Natural killer cell (primary cell): Measurements from ENCODE around the gene DPY19L3. TPM values are rescaled to one million over a fixed set of nuclear protein-coding genes. Genes with fewer than 3 reads are reported as not detected.

ENCODE experiments used
- ATAC-seq, 3 donors: fragments of 150-1000 bp in 2 of 3; fragments of 200-7000 bp in 1 of 3; cut with Tn5 transposase; 1 replicate in 1 of 3; 2 replicates in 2 of 3; pipeline ENCODE4 v1.10.0; 2021; ENCODE audit warnings: mild to moderate bottlenecking in 2 of 3, moderate library complexity in 2 of 3
- DNase-seq, 2 donors: peaks; one replicate each; pipeline versions ENCODE4 v3.0.0 to v3.0.0-alpha.2; 2013 to 2021; ENCODE audit warnings: mixed read lengths in 1 of 2
- H3K27ac ChIP-seq: one replicate; pipeline ENCODE4 v1.5.1; 2013; ENCODE audit warnings: mild to moderate bottlenecking, low read length
- H3K27me3 ChIP-seq: one replicate; pipeline ENCODE4 v1.6.1; 2013; ENCODE audit warnings: low read length; ENCODE audit not compliant: control insufficient read depth, insufficient read depth
- H3K36me3 ChIP-seq: one replicate; pipeline ENCODE4 v1.6.1; 2013; ENCODE audit warnings: low read length; ENCODE audit not compliant: control insufficient read depth, insufficient read depth
- H3K4me1 ChIP-seq: one replicate; pipeline ENCODE4 v1.6.1; 2013; ENCODE audit warnings: low read length; ENCODE audit not compliant: control insufficient read depth, insufficient read depth
- H3K4me3 ChIP-seq: one replicate; pipeline ENCODE4 v1.5.1; 2013; ENCODE audit warnings: low read length
- H3K9me3 ChIP-seq: one replicate; pipeline ENCODE4 v1.6.1; 2013; ENCODE audit warnings: low read length; ENCODE audit not compliant: control insufficient read depth, insufficient read depth
- H3K27ac Mint-ChIP-seq, 2 donors: one replicate each; pipeline ENCODE4 v1.8.0; 2022; ENCODE audit warnings: mild to moderate bottlenecking in 2 of 2, mixed read lengths in 2 of 2, moderate library complexity in 1 of 2
- H3K27me3 Mint-ChIP-seq, 2 donors: one replicate each; pipeline ENCODE4 v1.8.0; 2022; ENCODE audit warnings: low read depth in 2 of 2, mixed read lengths in 2 of 2
- H3K36me3 Mint-ChIP-seq: one replicate; pipeline ENCODE4 v1.8.0; 2022; ENCODE audit warnings: mixed read lengths
- H3K4me1 Mint-ChIP-seq, 2 donors: one replicate each; pipeline ENCODE4 v1.8.0; 2022; ENCODE audit warnings: mixed read lengths in 2 of 2
- H3K4me3 Mint-ChIP-seq: one replicate; pipeline ENCODE4 v1.8.0; 2022; ENCODE audit warnings: mild to moderate bottlenecking, moderate library complexity, mixed read lengths
- H3K9me3 Mint-ChIP-seq, 2 donors: one replicate each; pipeline ENCODE4 v1.8.0; 2022; ENCODE audit warnings: mixed read lengths in 2 of 2
- WGBS: methylation state at CpG from one replicate; pipeline ENCODE4 v1.1.7; 2013; ENCODE audit warnings: missing lambda C conversion rate; ENCODE audit not compliant: insufficient coverage; 5-methylcytosine and 5-hydroxymethylcytosine counted together
- intact Hi-C: fragments of 100-400 bp; cut with micrococcal nuclease; formaldehyde crosslinking; loops from one replicate; pipeline ENCODE4 v1.14.2; 2022
- total RNA-seq, 4 donors: library from RNA; stranded (reverse); fragments of 120-200 nt in 1 of 4; gene quantifications; one replicate each; pipeline versions ENCODE4 v1.2.3 to v1.2.4, GENCODE V29; 2013 to 2022
- TF ChIP-seq, protein P1 (sequence below): fragments of 200-600 bp; IDR thresholded peaks from one replicate; pipeline ENCODE4 v1.8.0; 2022; ENCODE audit warnings: antibody characterized with exemption

The DPY19L3 gene
- total RNA-seq, 3 donors from 2014 or later (not counting 1 experiment from before 2014, with no cell fraction given), result 26.7 to 28.1 (median 27.6) TPM

- H3K36me3 ChIP-seq, result peaks cover 27% of the 10 kb centered on the region
- Mint-ChIP-seq H3K27me3 (no peaks in the 10 kb centered on the region), H3K4me1 (no peaks in the 10 kb centered on the region), H3K9me3 (no peaks in the 10 kb centered on the region), H3K36me3 (peaks cover 18% of the 10 kb centered on the region), H3K4me3 (no peak overlapping the region), H3K27ac (no peak overlapping the region)
- WGBS, result 98% methylated on average over 13 of the region's 13 CpGs
- DNase-seq (no peak), ATAC-seq (no peak)
- intact Hi-C loops, result no loop called here
- no peaks in the 10 kb centered on the region for H3K9me3 ChIP-seq
- H3K27ac ChIP-seq, result no peak overlapping the region
- H3K4me3 ChIP-seq, result no peak overlapping the region
- H3K27me3 ChIP-seq, result no peaks in the 10 kb centered on the region
- TF ChIP-seq, protein P1, sequence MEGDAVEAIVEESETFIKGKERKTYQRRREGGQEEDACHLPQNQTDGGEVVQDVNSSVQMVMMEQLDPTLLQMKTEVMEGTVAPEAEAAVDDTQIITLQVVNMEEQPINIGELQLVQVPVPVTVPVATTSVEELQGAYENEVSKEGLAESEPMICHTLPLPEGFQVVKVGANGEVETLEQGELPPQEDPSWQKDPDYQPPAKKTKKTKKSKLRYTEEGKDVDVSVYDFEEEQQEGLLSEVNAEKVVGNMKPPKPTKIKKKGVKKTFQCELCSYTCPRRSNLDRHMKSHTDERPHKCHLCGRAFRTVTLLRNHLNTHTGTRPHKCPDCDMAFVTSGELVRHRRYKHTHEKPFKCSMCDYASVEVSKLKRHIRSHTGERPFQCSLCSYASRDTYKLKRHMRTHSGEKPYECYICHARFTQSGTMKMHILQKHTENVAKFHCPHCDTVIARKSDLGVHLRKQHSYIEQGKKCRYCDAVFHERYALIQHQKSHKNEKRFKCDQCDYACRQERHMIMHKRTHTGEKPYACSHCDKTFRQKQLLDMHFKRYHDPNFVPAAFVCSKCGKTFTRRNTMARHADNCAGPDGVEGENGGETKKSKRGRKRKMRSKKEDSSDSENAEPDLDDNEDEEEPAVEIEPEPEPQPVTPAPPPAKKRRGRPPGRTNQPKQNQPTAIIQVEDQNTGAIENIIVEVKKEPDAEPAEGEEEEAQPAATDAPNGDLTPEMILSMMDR, result no peak
- no peaks in the 10 kb centered on the region for H3K4me1 ChIP-seq
Measured at GRCh38 chr19:32480321-32480720, 74.8 kb downstream of the DPY19L3 start.

GRCh38 chr19:32483574-32483973, 78.0 kb downstream of the DPY19L3 start:
- intact Hi-C loops, result no loop called here
- Mint-ChIP-seq H3K9me3 (no peaks in the 10 kb centered on the region), H3K36me3 (peaks cover 22% of the 10 kb centered on the region)

DNA sequence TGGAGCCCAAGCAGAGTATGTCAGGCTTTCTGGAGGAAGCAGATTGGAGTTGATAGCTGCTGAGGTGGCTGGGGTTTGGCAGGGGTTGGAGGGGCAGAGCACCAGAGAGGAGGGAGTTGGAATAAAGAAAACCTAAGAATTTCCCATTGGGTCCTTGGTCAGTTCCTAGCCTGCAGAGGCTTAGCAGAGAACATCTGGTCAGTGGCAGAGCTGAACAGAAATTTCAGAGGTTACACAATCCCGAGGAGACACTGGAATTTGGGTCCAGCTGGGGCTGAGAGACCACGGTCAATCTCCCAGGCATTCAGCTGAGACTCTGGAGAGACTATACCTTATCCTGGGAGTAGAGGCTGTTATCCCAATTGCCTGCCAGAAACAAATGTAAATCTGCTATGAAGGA, 84.4 kb downstream of the DPY19L3 start:
- H3K9me3 Mint-ChIP-seq, result no peaks in the 10 kb centered on the region
- no peak overlapping the region for H3K27ac ChIP-seq
- no peaks in the 10 kb centered on the region for H3K9me3 ChIP-seq
- no peaks in the 10 kb centered on the region for H3K27me3 Mint-ChIP-seq
- intact Hi-C loops, result no loop called here
- H3K27ac Mint-ChIP-seq, result no peak overlapping the region
- H3K4me3 ChIP-seq, result no peak overlapping the region
- peaks cover 10 to 18% of the 10 kb centered on the region in 2 donors for H3K4me1 Mint-ChIP-seq
- DNase-seq, result no peak
- TF ChIP-seq, protein P1, result no peak
- peaks cover 2% of the 10 kb centered on the region for H3K36me3 ChIP-seq
- 87% methylated on average over 2 of the region's 2 CpGs for WGBS
- no peaks in the 10 kb centered on the region for H3K27me3 ChIP-seq
- ATAC-seq, result no peak
- H3K4me1 ChIP-seq, result no peaks in the 10 kb centered on the region
- H3K36me3 Mint-ChIP-seq, result peaks cover 10% of the 10 kb centered on the region
- no peak overlapping the region for H3K4me3 Mint-ChIP-seq

More at GRCh38 chr19:32483574-32483973, 78.0 kb downstream of the DPY19L3 start:
- DNase-seq (no peak), ATAC-seq (no peak)
- Mint-ChIP-seq H3K27me3 (no peaks in the 10 kb centered on the region), H3K4me3 (no peak overlapping the region), H3K27ac (no peak overlapping the region), H3K4me1 (no peaks in the 10 kb centered on the region)
- H3K4me1 ChIP-seq, result no peaks in the 10 kb centered on the region
- no peak overlapping the region for H3K4me3 ChIP-seq
- H3K36me3 ChIP-seq, result peaks cover 25% of the 10 kb centered on the region
- 84% methylated on average over 4 of the region's 4 CpGs for WGBS
- TF ChIP-seq, protein P1, result no peak
- no peak overlapping the region for H3K27ac ChIP-seq
- H3K27me3 ChIP-seq, result no peaks in the 10 kb centered on the region
- no peaks in the 10 kb centered on the region for H3K9me3 ChIP-seq

- intact Hi-C loops, result no loop called here
- no peak for ATAC-seq
- H3K4me1 Mint-ChIP-seq, result peaks cover 47 to 61% of the 10 kb centered on the region in 2 donors
- WGBS, result 91% methylated on average over 7 of the region's 9 CpGs
- H3K36me3 Mint-ChIP-seq, result no peaks in the 10 kb centered on the region
- peaks cover 25% of the 10 kb centered on the region for H3K4me1 ChIP-seq
- no peaks in the 10 kb centered on the region for H3K9me3 Mint-ChIP-seq
- no peak for DNase-seq
- no peak overlapping the region for H3K4me3 ChIP-seq
- H3K4me3 Mint-ChIP-seq, result no peak overlapping the region
- TF ChIP-seq, protein P1, result no peak
- no peaks in the 10 kb centered on the region for H3K27me3 Mint-ChIP-seq
- no peak overlapping the region for H3K27ac ChIP-seq
- no peak overlapping the region for H3K27ac Mint-ChIP-seq
- no peaks in the 10 kb centered on the region for H3K27me3 ChIP-seq
- H3K36me3 ChIP-seq, result no peaks in the 10 kb centered on the region
- H3K9me3 ChIP-seq, result no peaks in the 10 kb centered on the region
Measured at GRCh38 chr19:32497391-32497790, 91.8 kb downstream of the DPY19L3 start.
